T-helper 17 cell (primary cell): Measurements from ENCODE around the gene NRXN2. TPM values are rescaled to one million over a fixed set of nuclear protein-coding genes. Genes with fewer than 3 reads are reported as not detected.
A peak's percentile ranks its signal among the peaks of the same experiment; 100 is the strongest.
"Not testable (repeated sequence)": the region's sequence is repeated elsewhere in the genome, so short reads cannot be mapped to it uniquely, and the experiment has no call there.

Experiments
- ATAC-seq: fragments of 150-1000 bp; cut with Tn5 transposase; 2 replicates; pipeline ENCODE4 v1.10.0; 2021; ENCODE audit warnings: mild to moderate bottlenecking, moderate library complexity
- DNase-seq, 3 donors: peaks; one replicate each; pipeline versions ENCODE4 v3.0.0 to v3.0.0-alpha.2; 2020 to 2021
- H3K9me3 ChIP-seq: one replicate; pipeline ENCODE4 v1.7.0; 2013; ENCODE audit warnings: low read length, mild to moderate bottlenecking; ENCODE audit not compliant: control insufficient read depth, poor library complexity, severe bottlenecking
- H3K27ac Mint-ChIP-seq: one replicate; pipeline ENCODE4 v1.8.0; 2022; ENCODE audit warnings: mild to moderate bottlenecking, moderate library complexity, mixed read lengths
- H3K27me3 Mint-ChIP-seq: one replicate; pipeline ENCODE4 v1.8.0; 2022; ENCODE audit warnings: mixed read lengths
- H3K36me3 Mint-ChIP-seq: one replicate; pipeline ENCODE4 v1.8.0; 2022; ENCODE audit warnings: low read depth, mixed read lengths
- H3K4me1 Mint-ChIP-seq: one replicate; pipeline ENCODE4 v1.8.0; 2022; ENCODE audit warnings: mild to moderate bottlenecking, mixed read lengths
- H3K4me3 Mint-ChIP-seq: one replicate; pipeline ENCODE4 v1.8.0; 2022; ENCODE audit warnings: mild to moderate bottlenecking, moderate library complexity, mixed read lengths
- total RNA-seq, 4 donors: library from RNA in 2 of 4; stranded (reverse) in 2 of 4; gene quantifications; one replicate each; pipeline ENCODE4 v1.2.3 and lab custom pipeline; 2022 to 2026

Gene NRXN2
- total RNA-seq, 2 donors from 2014 or later, result 0.21 to 0.32 TPM

GRCh38 chr11:64710418-64711137 is 12.4 kb downstream of the NRXN2 start:
- DNase-seq, result no peak
- no peak for ATAC-seq
- Mint-ChIP-seq H3K27me3 (peaks cover 81% of the 10 kb centered on the region), H3K36me3 (peaks cover 15% of the 10 kb centered on the region), H3K4me3 (no peak overlapping the region), H3K27ac (no peak overlapping the region), H3K4me1 (peaks cover 23% of the 10 kb centered on the region)
- no peaks in the 10 kb centered on the region for H3K9me3 ChIP-seq

- Mint-ChIP-seq H3K4me3 (no peak overlapping the region), H3K27me3 (peaks cover 73% of the 10 kb centered on the region), H3K4me1 (peaks cover 4% of the 10 kb centered on the region), H3K36me3 (peaks cover 11% of the 10 kb centered on the region), H3K27ac (no peak overlapping the region)
- ATAC-seq (no peak), DNase-seq (no peak)
- no peaks in the 10 kb centered on the region for H3K9me3 ChIP-seq
Measured at GRCh38 chr11:64705501-64705900, 17.5 kb downstream of the NRXN2 start.

- H3K9me3 ChIP-seq, result no peaks in the 10 kb centered on the region
- peaks cover 6% of the 10 kb centered on the region for H3K4me1 Mint-ChIP-seq
- DNase-seq, result no peak
- no peak for ATAC-seq
- H3K36me3 Mint-ChIP-seq, result peaks cover 4% of the 10 kb centered on the region
- no peak overlapping the region for H3K4me3 Mint-ChIP-seq
- H3K27ac Mint-ChIP-seq, result no peak overlapping the region
- peaks cover 62% of the 10 kb centered on the region for H3K27me3 Mint-ChIP-seq
Measured at GRCh38 chr11:64703048-64703447, 19.9 kb downstream of the NRXN2 start.

GRCh38 chr11:64701956-64702355 is 21.0 kb downstream of the NRXN2 start:
- not testable (repeated sequence) for DNase-seq

GRCh38 chr11:64698427-64698826 is 24.6 kb downstream of the NRXN2 start:
- H3K4me3 Mint-ChIP-seq, result no peak overlapping the region
- H3K27me3 Mint-ChIP-seq, result peaks cover 62% of the 10 kb centered on the region
- peaks cover 7% of the 10 kb centered on the region for H3K4me1 Mint-ChIP-seq
- H3K9me3 ChIP-seq, result no peaks in the 10 kb centered on the region
- peak overlapping the region; percentile 16 for H3K27ac Mint-ChIP-seq
- DNase-seq, result no peak
- H3K36me3 Mint-ChIP-seq, result peaks cover 10% of the 10 kb centered on the region
- ATAC-seq, result no peak

More at GRCh38 chr11:64701956-64702355, 21.0 kb downstream of the NRXN2 start:
- H3K4me1 Mint-ChIP-seq, H3K4me3 Mint-ChIP-seq, ATAC-seq, H3K36me3 Mint-ChIP-seq, H3K27ac Mint-ChIP-seq, H3K9me3 ChIP-seq: not testable (repeated sequence)
- H3K27me3 Mint-ChIP-seq, result peaks cover 53% of the 10 kb centered on the region

- Mint-ChIP-seq H3K27ac (no peak overlapping the region), H3K27me3 (peaks cover 65% of the 10 kb centered on the region), H3K36me3 (peaks cover 11% of the 10 kb centered on the region), H3K4me3 (no peak overlapping the region), H3K4me1 (peaks cover 12% of the 10 kb centered on the region)
- no peaks in the 10 kb centered on the region for H3K9me3 ChIP-seq
- ATAC-seq (no peak), DNase-seq (no peak)
Measured at GRCh38 chr11:64697663-64698375, 25.2 kb downstream of the NRXN2 start.

GRCh38 chr11:64696045-64696444 is 27.0 kb downstream of the NRXN2 start:
- no peak overlapping the region for H3K4me3 Mint-ChIP-seq
- peaks cover 11% of the 10 kb centered on the region for H3K36me3 Mint-ChIP-seq
- H3K27me3 Mint-ChIP-seq, result peaks cover 77% of the 10 kb centered on the region
- peaks cover 17% of the 10 kb centered on the region for H3K4me1 Mint-ChIP-seq
- no peak for DNase-seq
- peak overlapping the region; percentile 21 for H3K27ac Mint-ChIP-seq
- no peaks in the 10 kb centered on the region for H3K9me3 ChIP-seq
- ATAC-seq, result no peak

GRCh38 chr11:64695548-64695947 is 27.4 kb downstream of the NRXN2 start:
- ATAC-seq, result no peak
- peaks cover 77% of the 10 kb centered on the region for H3K27me3 Mint-ChIP-seq
- peaks cover 11% of the 10 kb centered on the region for H3K36me3 Mint-ChIP-seq
- peak overlapping the region; percentile 21 for H3K27ac Mint-ChIP-seq
- H3K4me3 Mint-ChIP-seq, result no peak overlapping the region
- H3K9me3 ChIP-seq, result no peaks in the 10 kb centered on the region
- peaks cover 17% of the 10 kb centered on the region for H3K4me1 Mint-ChIP-seq
- DNase-seq, result no peak

- H3K27ac Mint-ChIP-seq, result no peak overlapping the region
- no peaks in the 10 kb centered on the region for H3K9me3 ChIP-seq
- no peak overlapping the region for H3K4me3 Mint-ChIP-seq
- DNase-seq, result no peak
- peaks cover 17% of the 10 kb centered on the region for H3K4me1 Mint-ChIP-seq
- no peak for ATAC-seq
- peaks cover 11% of the 10 kb centered on the region for H3K36me3 Mint-ChIP-seq
- peaks cover 71% of the 10 kb centered on the region for H3K27me3 Mint-ChIP-seq
Measured at GRCh38 chr11:64694821-64695365, 28.1 kb downstream of the NRXN2 start.

- Mint-ChIP-seq H3K36me3 (peaks cover 11% of the 10 kb centered on the region), H3K27ac (no peak overlapping the region), H3K4me3 (no peak overlapping the region), H3K27me3 (peaks cover 71% of the 10 kb centered on the region), H3K4me1 (peaks cover 17% of the 10 kb centered on the region)
- ATAC-seq (no peak), DNase-seq (no peak)
- no peaks in the 10 kb centered on the region for H3K9me3 ChIP-seq
Measured at GRCh38 chr11:64694026-64694755, 28.8 kb downstream of the NRXN2 start.

GRCh38 chr11:64692764-64693331 is 30.1 kb downstream of the NRXN2 start:
- Mint-ChIP-seq H3K27me3 (peaks cover 65% of the 10 kb centered on the region), H3K4me1 (peaks cover 21% of the 10 kb centered on the region), H3K27ac (peak overlapping the region; percentile 11), H3K4me3 (peak overlapping the region; percentile 73), H3K36me3 (peaks cover 11% of the 10 kb centered on the region)
- H3K9me3 ChIP-seq, result no peaks in the 10 kb centered on the region
- no peak for DNase-seq
- no peak for ATAC-seq

- ATAC-seq (no peak), DNase-seq (no peak)
- peaks cover 11% of the 10 kb centered on the region for H3K36me3 Mint-ChIP-seq
- peaks cover 60% of the 10 kb centered on the region for H3K27me3 Mint-ChIP-seq
- H3K4me1 Mint-ChIP-seq, result peaks cover 23% of the 10 kb centered on the region
- no peak overlapping the region for H3K27ac Mint-ChIP-seq
- H3K9me3 ChIP-seq, result no peaks in the 10 kb centered on the region
- H3K4me3 Mint-ChIP-seq, result no peak overlapping the region
Measured at GRCh38 chr11:64691543-64691942, 31.5 kb downstream of the NRXN2 start.

- Mint-ChIP-seq H3K27me3 (peaks cover 46% of the 10 kb centered on the region), H3K27ac (no peak overlapping the region), H3K36me3 (peaks cover 7% of the 10 kb centered on the region), H3K4me1 (peaks cover 20% of the 10 kb centered on the region), H3K4me3 (no peak overlapping the region)
- no peak for DNase-seq
- H3K9me3 ChIP-seq, result no peaks in the 10 kb centered on the region
- no peak for ATAC-seq
Measured at GRCh38 chr11:64690235-64690634, 32.8 kb downstream of the NRXN2 start.
